HG03432 (cell line): ENCODE data around the gene CD80.

Source experiments
- ATAC-seq: cut with Tn5 transposase; IDR thresholded peaks from one replicate; pipeline ENCODE4 v1.9.1; 2021; ENCODE audit warnings: mild to moderate bottlenecking, moderate library complexity; ENCODE audit not compliant: unreplicated experiment

The CD80 gene

GRCh38 chr3:119500265-119500664, 59.1 kb downstream of the CD80 start:
- ATAC-seq, result no peak

DNA sequence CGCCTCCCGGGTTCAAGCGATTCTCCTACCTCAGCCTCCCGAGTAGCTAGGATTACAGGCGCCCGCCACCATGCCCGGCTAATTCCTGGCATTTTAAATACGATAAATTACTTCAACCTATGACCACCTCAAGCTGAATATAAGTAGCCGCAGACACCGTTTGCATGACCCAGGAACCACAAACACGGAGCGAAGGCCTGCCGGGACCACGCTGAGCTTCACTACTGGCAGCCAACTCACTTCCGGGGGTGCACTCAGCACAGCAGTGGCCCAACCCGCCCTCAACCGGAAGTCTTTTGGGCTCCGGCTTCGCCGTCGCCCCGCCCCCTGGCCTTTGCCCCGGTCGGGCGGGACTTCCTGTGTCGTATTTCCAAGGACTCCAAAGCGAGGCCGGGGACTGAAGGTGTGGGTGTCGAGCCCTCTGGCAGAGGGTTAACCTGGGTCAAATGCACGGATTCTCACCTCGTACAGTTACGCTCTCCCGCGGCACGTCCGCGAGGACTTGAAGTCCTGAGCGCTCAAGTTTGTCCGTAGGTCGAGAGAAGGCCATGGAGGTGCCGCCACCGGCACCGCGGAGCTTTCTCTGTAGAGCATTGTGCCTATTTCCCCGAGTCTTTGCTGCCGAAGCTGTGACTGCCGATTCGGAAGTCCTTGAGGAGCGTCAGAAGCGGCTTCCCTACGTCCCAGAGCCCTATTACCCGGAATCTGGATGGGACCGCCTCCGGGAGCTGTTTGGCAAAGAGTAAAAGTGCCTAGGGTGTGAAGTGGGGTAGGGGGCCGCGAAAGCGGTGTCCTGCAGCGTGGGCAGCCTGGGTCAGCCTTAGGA, 61.0 kb downstream of the CD80 start, which contains the start of gene TIMMDC1:
TSS of gene TIMMDC1 (plus strand) at position 362 of the 826 bp plus-strand sequence. CDS start at position 549, 187 bp downstream.
- peak; percentile 99 for ATAC-seq

GRCh38 chr3:119497820-119498185, 61.6 kb downstream of the CD80 start:
- no peak for ATAC-seq

DNA sequence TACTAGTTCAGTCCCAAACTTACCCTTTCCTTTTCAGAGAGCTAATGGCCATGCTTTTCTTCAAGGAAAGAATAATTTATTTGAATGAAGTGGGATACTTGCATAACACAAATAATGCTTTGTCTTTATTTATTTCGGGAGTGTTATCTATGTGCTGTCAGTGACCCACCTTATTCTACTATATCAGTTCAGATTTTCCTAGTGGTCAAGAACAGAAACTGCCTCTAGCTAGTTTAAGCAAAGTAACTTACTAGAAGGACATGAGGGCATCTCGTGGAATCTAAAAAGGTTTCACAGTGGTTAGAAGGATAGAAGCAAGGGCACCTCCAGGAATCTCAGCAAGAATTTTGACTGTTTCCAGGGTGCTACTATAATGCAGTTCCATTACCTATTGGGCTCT, 64.8 kb downstream of the CD80 start:
- no peak for ATAC-seq

GRCh38 chr3:119492810-119493209, 66.6 kb downstream of the CD80 start:
- no peak for ATAC-seq

DNA sequence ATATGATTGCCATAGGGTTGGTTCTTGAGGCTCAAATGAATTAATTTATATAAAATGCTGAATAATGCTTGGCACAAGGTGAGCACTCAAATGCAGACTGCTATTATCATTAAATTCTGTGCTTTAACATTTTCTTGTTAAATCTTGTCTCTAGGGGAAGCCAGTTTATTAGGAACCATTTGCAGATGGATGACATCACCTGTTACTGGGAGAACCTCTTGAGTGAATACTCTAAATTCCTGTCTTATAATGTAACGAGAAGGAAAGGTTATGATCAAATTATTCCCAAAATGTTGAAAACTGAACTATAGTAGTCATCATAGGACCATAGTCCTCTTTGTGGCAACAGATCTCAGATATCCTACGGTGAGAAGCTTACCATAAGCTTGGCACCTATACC, 67.3 kb downstream of the CD80 start:
- ATAC-seq, result no peak

DNA sequence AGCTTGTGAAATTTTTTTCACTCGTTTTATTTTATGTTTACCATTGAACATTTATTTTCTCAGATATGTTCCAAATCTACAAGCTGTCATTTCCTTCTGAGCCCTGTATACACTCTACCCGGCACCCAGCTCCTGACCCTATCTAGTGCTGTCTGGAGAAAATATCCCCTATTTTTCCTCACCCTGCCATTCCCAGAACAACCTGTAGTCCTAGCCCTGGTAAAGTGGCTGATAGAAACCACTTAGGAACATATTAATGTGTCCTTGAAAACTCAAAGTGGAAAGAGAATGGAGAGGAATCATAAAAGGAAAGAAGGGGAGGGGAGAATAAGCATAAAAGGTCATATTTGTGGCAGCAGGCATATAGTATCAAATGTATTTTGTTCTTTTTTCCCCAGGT, 69.3 kb downstream of the CD80 start:
- ATAC-seq, result no peak

DNA sequence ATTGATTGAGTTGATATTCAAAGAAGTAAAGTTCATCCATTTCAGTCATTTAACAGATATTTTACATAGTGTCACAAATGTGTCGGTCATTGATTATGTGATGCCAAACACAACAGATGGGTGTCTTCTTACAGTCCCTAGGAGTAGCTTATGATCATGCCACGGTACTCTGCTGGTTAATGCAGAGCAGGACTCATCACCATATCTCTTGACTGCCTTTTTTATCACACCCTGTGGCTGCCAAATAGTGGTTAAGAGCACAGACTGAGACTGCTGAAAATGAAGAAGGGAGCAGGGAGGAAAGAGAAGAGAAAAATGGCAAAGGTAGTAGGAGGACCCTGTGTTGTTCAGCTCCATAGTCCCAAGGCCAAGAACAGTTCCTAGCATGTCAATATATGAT, 73.9 kb downstream of the CD80 start:
- no peak for ATAC-seq

DNA sequence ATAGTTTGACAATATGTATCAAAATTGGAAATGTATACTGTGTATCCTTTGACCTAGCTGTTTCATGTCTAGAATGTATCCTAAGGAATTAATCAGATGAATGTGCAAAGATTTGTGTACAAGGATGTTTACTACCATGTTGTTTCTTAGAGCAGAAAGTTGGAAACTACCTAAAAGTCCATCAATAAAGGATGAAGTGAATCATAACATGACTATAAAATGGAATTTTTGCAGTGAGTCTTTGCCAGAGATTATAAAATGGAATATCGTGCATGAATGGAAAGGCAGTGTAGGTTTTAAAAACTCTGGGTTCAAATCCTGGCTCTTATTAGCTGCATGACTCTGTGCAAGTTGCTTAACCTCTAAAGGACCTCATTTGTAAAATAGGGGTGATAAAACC, 76.3 kb downstream of the CD80 start:
- no peak for ATAC-seq

GRCh38 chr3:119481079-119481478, 78.3 kb downstream of the CD80 start:
- no peak for ATAC-seq
